ENCODE measurements around the gene FREM2. TPM values are rescaled to one million over a fixed set of nuclear protein-coding genes. Genes with fewer than 3 reads are reported as not detected.

The FREM2 gene
- under 1 TPM; 0.03 TPM for total RNA-seq

- Mint-ChIP-seq H3K36me3 (ENCODE audit: insufficient read depth) (no peaks in the 10 kb centered on the region), H3K27me3 (ENCODE audit: low read depth) (peaks cover 23% of the 10 kb centered on the region), H3K4me1 (ENCODE audit: low read depth) (no peaks in the 10 kb centered on the region), H3K4me3 (no peak within 1 kb of the TSS), H3K9me3 (no peaks in the 10 kb centered on the region)
- ATAC-seq (peak; percentile 25 to 41), DNase-seq (no peak)
Measured at GRCh38 chr13:38686577-38687245, at the start of gene FREM2. Gene FREM2, plus strand, starts transcription at chr13:38687077. Its CDS starts 268 bp downstream, at chr13:38687345.

GRCh38 chr13:38637576-38637975, 49.3 kb upstream of the FREM2 start:
- no peaks in the 10 kb centered on the region for H3K4me1 Mint-ChIP-seq (ENCODE audit: low read depth)
- peaks cover 2% of the 10 kb centered on the region for H3K27me3 Mint-ChIP-seq (ENCODE audit: low read depth)
- H3K9me3 Mint-ChIP-seq, result no peaks in the 10 kb centered on the region
- DNase-seq, result no peak
- ATAC-seq, result no peak
- H3K4me3 Mint-ChIP-seq, result no peak overlapping the region
- no peaks in the 10 kb centered on the region for H3K36me3 Mint-ChIP-seq (ENCODE audit: insufficient read depth)

DNA sequence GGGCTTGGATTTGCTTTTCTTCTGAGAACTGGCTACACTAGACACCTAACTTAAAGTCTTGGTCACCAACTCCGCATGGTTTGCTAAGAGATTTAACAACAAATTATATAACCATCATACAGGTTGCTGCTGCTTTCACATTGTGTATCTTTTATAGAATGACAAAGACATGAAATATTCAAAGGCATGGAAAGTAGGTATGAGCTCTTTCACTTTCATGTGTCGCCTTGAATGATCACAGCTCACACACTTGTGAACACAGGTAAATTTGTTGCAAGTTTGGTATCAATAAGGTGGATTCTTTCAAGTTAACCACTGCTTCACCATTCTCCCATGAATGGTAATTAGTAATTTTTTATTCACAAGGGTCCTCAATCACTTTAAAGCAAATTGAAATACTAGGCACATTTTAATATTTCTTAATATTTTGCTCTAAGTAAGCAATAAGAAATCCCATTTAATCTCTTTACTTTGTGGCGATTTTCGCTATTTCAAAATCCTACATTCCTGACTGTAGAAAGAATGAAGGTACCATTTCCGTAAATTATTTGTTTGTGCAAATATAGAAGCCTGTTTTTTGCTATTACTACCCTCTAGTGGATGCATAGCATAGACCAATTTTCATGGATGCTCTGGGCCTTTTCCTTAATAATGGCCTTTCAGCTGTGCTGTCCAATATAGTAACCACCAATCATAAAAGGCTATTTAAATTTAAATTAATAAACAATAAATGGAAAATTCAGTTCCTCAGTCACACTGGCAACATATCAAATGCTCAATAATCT, 45.5 kb upstream of the FREM2 start:
- Mint-ChIP-seq H3K4me3 (no peak overlapping the region), H3K36me3 (ENCODE audit: insufficient read depth) (no peaks in the 10 kb centered on the region), H3K4me1 (ENCODE audit: low read depth) (no peaks in the 10 kb centered on the region), H3K27me3 (ENCODE audit: low read depth) (no peaks in the 10 kb centered on the region), H3K9me3 (no peaks in the 10 kb centered on the region)
- DNase-seq (no peak), ATAC-seq (no peak)

DNA sequence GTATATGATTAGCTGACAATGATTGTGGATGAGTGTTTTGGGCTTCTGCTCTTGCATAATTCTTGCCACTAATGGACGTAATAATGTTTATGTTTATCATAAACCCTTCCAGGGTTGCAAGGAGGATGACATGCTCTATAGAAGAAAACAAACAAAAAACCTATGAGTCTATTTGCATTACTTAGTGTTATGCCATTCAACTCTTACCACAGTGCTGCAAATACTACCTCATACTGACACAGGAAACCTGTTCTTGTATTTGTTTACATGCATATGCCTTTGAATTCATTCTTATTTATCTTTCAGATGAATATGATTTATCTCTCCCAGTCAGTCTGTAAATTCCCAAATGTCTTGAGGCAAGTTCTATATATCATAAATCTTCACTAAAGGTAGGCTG, 39.6 kb upstream of the FREM2 start:
- ATAC-seq (no peak), DNase-seq (no peak)
- Mint-ChIP-seq H3K4me3 (no peak overlapping the region), H3K9me3 (no peaks in the 10 kb centered on the region), H3K27me3 (ENCODE audit: low read depth) (peaks cover 2% of the 10 kb centered on the region), H3K4me1 (ENCODE audit: low read depth) (no peaks in the 10 kb centered on the region), H3K36me3 (ENCODE audit: insufficient read depth) (no peaks in the 10 kb centered on the region)

DNA sequence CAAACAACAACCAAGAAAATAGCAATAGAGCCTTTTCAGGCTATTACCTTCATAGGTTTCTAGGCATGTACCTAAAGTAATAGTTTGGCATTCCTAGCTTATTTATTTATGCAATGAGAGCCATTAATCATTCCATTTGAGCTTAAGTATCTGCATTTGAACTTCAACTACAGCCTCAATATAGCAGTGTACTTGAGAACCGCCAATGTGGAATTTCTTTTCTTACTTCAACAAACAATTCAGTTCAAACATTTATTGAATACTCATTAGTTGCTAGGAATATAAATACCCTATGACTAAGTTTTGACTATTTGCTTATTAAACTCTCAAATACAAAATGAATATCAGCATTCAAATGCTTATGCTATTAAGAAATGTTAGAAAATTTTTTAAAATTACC, 38.0 kb upstream of the FREM2 start:
- Mint-ChIP-seq H3K4me3 (no peak overlapping the region), H3K36me3 (ENCODE audit: insufficient read depth) (no peaks in the 10 kb centered on the region), H3K27me3 (ENCODE audit: low read depth) (peaks cover 2% of the 10 kb centered on the region), H3K4me1 (ENCODE audit: low read depth) (no peaks in the 10 kb centered on the region), H3K9me3 (no peaks in the 10 kb centered on the region)
- DNase-seq, result no peak
- no peak for ATAC-seq

- H3K4me3 Mint-ChIP-seq, result no peak overlapping the region
- ATAC-seq, result no peak
- no peaks in the 10 kb centered on the region for H3K27me3 Mint-ChIP-seq (ENCODE audit: low read depth)
- H3K4me1 Mint-ChIP-seq (ENCODE audit: low read depth), result no peaks in the 10 kb centered on the region
- no peaks in the 10 kb centered on the region for H3K9me3 Mint-ChIP-seq
- DNase-seq, result no peak
- H3K36me3 Mint-ChIP-seq (ENCODE audit: insufficient read depth), result no peaks in the 10 kb centered on the region
Measured at GRCh38 chr13:38656699-38657098, 30.2 kb upstream of the FREM2 start.

GRCh38 chr13:38657191-38657590, 29.7 kb upstream of the FREM2 start:
- Mint-ChIP-seq H3K36me3 (ENCODE audit: insufficient read depth) (no peaks in the 10 kb centered on the region), H3K4me1 (ENCODE audit: low read depth) (no peaks in the 10 kb centered on the region), H3K9me3 (no peaks in the 10 kb centered on the region), H3K27me3 (ENCODE audit: low read depth) (no peaks in the 10 kb centered on the region), H3K4me3 (no peak overlapping the region)
- ATAC-seq, result no peak
- DNase-seq, result no peak

GRCh38 chr13:38658906-38659305, 28.0 kb upstream of the FREM2 start:
- ATAC-seq, result no peak
- Mint-ChIP-seq H3K4me3 (no peak overlapping the region), H3K27me3 (ENCODE audit: low read depth) (no peaks in the 10 kb centered on the region), H3K4me1 (ENCODE audit: low read depth) (no peaks in the 10 kb centered on the region), H3K36me3 (ENCODE audit: insufficient read depth) (no peaks in the 10 kb centered on the region), H3K9me3 (no peaks in the 10 kb centered on the region)
- DNase-seq, result no peak

DNA sequence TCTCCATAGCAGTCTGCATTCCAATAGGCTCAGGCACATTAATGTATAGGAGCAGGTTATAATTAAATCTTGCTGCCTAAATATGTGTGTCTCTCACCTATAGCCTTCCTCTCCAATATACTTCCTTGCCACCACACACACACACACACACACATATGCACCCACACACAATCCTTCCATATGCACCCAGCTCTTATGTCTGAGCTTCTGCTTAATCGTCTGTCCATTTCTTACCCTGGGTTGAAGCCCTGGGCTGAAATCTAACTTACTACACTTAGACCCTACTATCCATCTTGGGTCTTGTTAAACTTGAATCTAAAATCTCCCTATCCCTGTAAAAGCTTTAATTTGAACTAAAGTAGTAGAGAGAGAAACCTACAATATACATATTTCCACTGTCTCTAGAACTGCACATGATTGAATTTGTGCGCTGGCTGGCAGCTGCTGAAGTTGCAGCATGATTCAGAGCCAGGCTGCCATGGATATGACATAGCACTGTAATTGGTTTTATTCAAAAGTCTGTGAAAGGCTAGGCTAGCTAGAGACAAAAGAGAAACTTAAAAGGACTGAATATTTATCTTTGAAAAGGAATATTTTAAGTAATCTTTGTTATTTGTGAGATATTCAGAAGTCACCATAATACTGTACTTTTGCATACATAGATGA, 25.7 kb upstream of the FREM2 start:
- H3K36me3 Mint-ChIP-seq (ENCODE audit: insufficient read depth), result no peaks in the 10 kb centered on the region
- no peak overlapping the region for H3K4me3 Mint-ChIP-seq
- ATAC-seq (no peak), DNase-seq (no peak)
- H3K9me3 Mint-ChIP-seq, result no peaks in the 10 kb centered on the region
- no peaks in the 10 kb centered on the region for H3K27me3 Mint-ChIP-seq (ENCODE audit: low read depth)
- H3K4me1 Mint-ChIP-seq (ENCODE audit: low read depth), result no peaks in the 10 kb centered on the region

DNA sequence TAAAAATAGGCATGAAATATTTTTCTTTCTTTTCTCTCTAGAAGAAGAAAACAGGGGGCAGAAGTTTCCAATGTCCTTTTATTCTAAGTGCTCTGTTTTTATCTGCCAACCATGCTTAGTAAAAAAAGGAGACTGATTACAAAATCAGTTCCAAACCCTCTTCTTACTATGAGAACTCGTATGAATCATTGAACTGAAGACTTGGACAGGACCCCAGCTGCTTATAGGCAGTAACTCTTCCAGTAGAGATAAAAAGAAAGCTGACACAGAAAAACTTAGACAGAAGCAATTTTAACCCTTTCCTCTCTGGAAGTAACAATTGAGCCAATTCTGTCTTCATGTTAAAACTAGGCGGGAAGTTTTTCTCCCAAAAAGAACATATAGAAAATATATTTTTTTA, 24.5 kb upstream of the FREM2 start:
- Mint-ChIP-seq H3K9me3 (no peaks in the 10 kb centered on the region), H3K4me1 (ENCODE audit: low read depth) (no peaks in the 10 kb centered on the region), H3K4me3 (no peak overlapping the region), H3K27me3 (ENCODE audit: low read depth) (no peaks in the 10 kb centered on the region), H3K36me3 (ENCODE audit: insufficient read depth) (no peaks in the 10 kb centered on the region)
- no peak for ATAC-seq
- DNase-seq, result no peak

DNA sequence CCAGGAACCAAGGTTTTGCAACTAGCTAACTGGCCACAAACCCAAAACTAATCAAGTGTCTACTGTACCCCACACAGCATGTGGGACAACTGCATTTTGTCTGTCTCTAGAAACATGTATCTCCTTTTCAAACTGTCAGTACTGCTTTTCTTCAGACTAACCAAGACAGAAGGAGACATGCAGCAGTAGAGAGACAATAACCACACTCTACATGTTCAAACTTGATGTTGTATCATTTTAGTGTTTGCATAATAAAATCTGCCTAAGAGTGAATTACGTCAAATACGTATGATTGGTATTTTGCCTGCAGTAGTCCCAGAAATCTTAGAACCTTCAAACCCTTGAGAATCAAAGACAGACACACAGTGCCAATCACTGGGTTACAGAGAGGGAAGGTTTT, 22.0 kb upstream of the FREM2 start:
- DNase-seq (no peak), ATAC-seq (no peak)
- H3K27me3 Mint-ChIP-seq (ENCODE audit: low read depth), result no peaks in the 10 kb centered on the region
- H3K36me3 Mint-ChIP-seq (ENCODE audit: insufficient read depth), result no peaks in the 10 kb centered on the region
- H3K4me3 Mint-ChIP-seq, result no peak overlapping the region
- no peaks in the 10 kb centered on the region for H3K4me1 Mint-ChIP-seq (ENCODE audit: low read depth)
- H3K9me3 Mint-ChIP-seq, result no peaks in the 10 kb centered on the region

GRCh38 chr13:38667526-38668109, 19.3 kb upstream of the FREM2 start:
- no peak for ATAC-seq

DNA sequence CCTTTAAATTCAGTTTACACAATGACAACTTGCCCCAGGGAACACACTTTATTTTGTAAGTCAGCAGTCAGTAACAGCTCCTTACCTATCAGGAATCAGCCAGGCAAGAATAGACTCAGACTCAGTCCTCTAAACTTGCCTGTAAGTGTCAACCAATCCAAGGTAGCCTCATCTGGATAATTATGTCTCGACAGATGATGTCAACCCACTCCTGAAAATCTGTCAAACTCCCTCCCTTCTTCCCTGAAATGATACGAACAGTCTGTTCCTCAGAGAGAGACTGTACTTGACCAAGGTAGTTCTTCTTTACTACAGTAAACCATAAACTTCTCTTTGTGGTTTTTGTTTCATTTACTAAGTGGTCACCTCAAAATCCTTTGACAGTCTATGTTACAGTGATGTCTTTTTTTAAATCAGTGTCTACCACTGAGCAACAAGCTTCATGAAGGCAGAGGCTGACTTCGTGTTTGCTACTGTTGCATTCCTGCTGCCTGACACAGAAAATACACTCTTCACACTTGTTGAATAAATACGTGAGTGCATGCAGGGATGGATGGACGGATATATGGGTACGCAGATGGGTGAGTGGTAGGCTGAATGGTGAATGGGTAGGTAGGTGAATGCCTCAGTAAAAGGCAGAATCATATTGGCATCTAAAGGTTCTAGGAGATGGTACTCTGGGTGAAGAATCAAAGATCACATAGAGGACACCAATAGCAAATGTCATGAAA, 17.5 kb upstream of the FREM2 start:
- no peaks in the 10 kb centered on the region for H3K9me3 Mint-ChIP-seq
- no peaks in the 10 kb centered on the region for H3K27me3 Mint-ChIP-seq (ENCODE audit: low read depth)
- H3K4me3 Mint-ChIP-seq, result no peak overlapping the region
- no peak for ATAC-seq
- no peak for DNase-seq
- H3K36me3 Mint-ChIP-seq (ENCODE audit: insufficient read depth), result no peaks in the 10 kb centered on the region
- no peaks in the 10 kb centered on the region for H3K4me1 Mint-ChIP-seq (ENCODE audit: low read depth)

More at GRCh38 chr13:38667526-38668109, 19.3 kb upstream of the FREM2 start:
- no peak for DNase-seq
- Mint-ChIP-seq H3K27me3 (ENCODE audit: low read depth) (no peaks in the 10 kb centered on the region), H3K4me3 (no peak overlapping the region), H3K4me1 (ENCODE audit: low read depth) (no peaks in the 10 kb centered on the region), H3K9me3 (no peaks in the 10 kb centered on the region), H3K36me3 (ENCODE audit: insufficient read depth) (no peaks in the 10 kb centered on the region)

DNA sequence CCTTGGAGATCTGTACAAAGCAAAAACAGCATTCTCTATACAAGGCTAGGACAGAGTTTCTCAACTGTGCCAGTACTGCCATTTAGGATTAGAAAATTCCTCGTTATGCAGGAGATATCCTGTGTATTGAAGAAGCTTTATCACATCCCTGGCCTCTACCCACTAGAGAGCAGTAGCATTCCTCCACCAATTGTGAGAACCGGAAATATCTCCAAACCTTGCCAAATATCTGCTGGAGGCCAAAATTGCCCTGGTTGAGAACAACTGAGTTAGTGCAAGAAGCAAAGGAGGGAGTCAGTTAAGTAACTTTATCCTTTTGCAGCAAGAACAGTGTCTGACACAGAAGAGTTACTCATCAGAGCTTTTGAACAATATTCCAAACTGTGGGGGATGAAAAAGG, 16.2 kb upstream of the FREM2 start:
- no peak for ATAC-seq
- no peak overlapping the region for H3K4me3 Mint-ChIP-seq
- no peaks in the 10 kb centered on the region for H3K27me3 Mint-ChIP-seq (ENCODE audit: low read depth)
- no peak for DNase-seq
- H3K4me1 Mint-ChIP-seq (ENCODE audit: low read depth), result no peaks in the 10 kb centered on the region
- no peaks in the 10 kb centered on the region for H3K36me3 Mint-ChIP-seq (ENCODE audit: insufficient read depth)
- no peaks in the 10 kb centered on the region for H3K9me3 Mint-ChIP-seq

Data from activated T-cell treated with anti-CD3 and anti-CD28 coated beads, Interleukin-2, amount 50 U/mL, for 4 hours (primary cell).